GM08714 (cell line): ENCODE measurements around the gene PIP5K1A.
A peak's percentile ranks its signal among the peaks of the same experiment; 100 is the strongest.
"Not testable (repeated sequence)": the region's sequence is repeated elsewhere in the genome, so short reads cannot be mapped to it uniquely, and the experiment has no call there.

ENCODE experiments used
- H3K4me3 ChIP-seq: fragments of 200-500 bp; sonication (Bioruptor generic); 2 replicates; pipeline ENCODE4 v1.5.1; 2014; ENCODE audit warnings: mild to moderate bottlenecking, low read length, inconsistent platforms
- ZNF274 ChIP-seq: IDR thresholded peaks from 2 replicates; pipeline ENCODE4 v1.6.1; 2012; ENCODE audit warnings: mild to moderate bottlenecking, low read depth, low read length

The PIP5K1A gene

GRCh38 chr1:151254217-151255213 is 56.2 kb downstream of the PIP5K1A start, which contains the start of gene PSMD4:
Gene PSMD4, plus strand, starts transcription at chr1:151254734. Its CDS starts 49 bp downstream, at chr1:151254783.
- no peak for TF ChIP-seq ZNF274
- peak within 1 kb of the TSS; percentile 94 for H3K4me3 ChIP-seq

- no peak for TF ChIP-seq ZNF274
These were observed 57.0 kb downstream of the PIP5K1A start for GRCh38 chr1:151255381-151255780.

GRCh38 chr1:151259351-151259750 is 61.0 kb downstream of the PIP5K1A start:
- no peak for TF ChIP-seq ZNF274
- H3K4me3 ChIP-seq: no peak overlapping the region

More at GRCh38 chr1:151255381-151255780, 57.0 kb downstream of the PIP5K1A start:
- H3K4me3 ChIP-seq: peak overlapping the region; percentile 94

- TF ChIP-seq ZNF274: no peak
- no peak overlapping the region for H3K4me3 ChIP-seq
These were observed 67.3 kb downstream of the PIP5K1A start for GRCh38 chr1:151265446-151266236.

DNA sequence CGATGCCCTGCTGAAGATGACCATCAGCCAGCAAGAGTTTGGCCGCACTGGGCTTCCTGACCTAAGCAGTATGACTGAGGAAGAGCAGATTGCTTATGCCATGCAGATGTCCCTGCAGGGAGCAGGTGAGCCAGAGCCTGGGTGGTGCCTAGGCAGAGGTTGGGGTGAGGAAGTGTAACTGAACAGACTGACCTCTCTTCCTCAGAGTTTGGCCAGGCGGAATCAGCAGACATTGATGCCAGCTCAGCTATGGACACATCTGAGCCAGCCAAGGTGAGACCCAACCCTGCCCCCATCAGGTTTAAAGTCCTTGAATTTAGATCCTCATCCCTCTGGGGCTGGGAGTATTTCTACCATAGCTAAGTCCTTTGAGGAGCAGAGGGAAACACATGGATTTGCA is 68.0 kb downstream of the PIP5K1A start:
- no peak overlapping the region for H3K4me3 ChIP-seq

GRCh38 chr1:151266821-151267220 is 68.5 kb downstream of the PIP5K1A start:
- TF ChIP-seq ZNF274: no peak
- H3K4me3 ChIP-seq: no peak overlapping the region

More for the DNA sequence above, 68.0 kb downstream of the PIP5K1A start:
- TF ChIP-seq ZNF274: no peak

DNA sequence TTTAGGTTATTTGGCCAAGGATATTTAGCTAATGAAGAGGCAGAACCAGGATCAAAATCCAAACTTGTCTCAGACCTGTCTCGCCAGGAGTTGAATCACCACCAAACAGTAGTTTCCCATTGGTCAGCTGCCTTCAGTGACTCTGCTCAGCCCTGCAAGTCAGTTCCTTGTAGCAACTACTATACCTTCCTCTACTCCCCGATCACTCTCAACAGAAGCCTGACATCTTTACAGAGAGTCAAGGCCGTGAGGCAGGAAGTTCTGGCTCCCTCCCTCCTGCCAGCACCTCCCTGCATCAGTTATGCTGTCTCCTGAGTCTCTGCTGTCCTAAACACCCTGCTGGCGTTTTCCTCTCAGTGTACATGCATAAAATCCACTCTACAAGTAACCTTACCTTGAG is 69.4 kb downstream of the PIP5K1A start:
- TF ChIP-seq ZNF274: no peak
- no peak overlapping the region for H3K4me3 ChIP-seq

DNA sequence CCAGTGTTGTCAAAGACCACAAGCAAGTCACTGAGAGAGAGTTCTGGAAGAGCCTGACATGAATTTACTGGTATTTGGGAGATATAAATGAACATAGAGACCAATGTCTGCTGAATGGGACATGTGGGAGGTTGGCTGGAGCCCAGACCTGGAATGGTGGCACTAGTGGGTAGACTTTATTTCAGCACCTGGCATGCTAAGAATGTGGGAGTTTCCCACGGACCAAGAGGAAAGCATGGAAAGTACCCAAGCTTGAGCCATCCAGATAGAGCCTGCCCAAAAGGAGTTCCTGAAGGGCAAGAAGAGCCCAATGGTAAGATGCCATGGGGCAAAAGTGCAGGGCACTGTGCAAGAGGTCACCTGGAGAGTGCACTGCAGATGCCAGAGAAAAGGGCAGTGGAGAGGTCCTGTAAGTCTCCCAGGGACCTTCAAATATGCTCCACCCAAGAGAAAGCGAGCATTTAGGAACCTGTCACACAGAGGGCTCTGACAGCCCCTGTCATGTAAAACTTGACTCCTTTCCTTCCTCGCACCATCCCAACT is 75.6 kb downstream of the PIP5K1A start:
- H3K4me3 ChIP-seq: no peak overlapping the region
- TF ChIP-seq ZNF274: no peak

DNA sequence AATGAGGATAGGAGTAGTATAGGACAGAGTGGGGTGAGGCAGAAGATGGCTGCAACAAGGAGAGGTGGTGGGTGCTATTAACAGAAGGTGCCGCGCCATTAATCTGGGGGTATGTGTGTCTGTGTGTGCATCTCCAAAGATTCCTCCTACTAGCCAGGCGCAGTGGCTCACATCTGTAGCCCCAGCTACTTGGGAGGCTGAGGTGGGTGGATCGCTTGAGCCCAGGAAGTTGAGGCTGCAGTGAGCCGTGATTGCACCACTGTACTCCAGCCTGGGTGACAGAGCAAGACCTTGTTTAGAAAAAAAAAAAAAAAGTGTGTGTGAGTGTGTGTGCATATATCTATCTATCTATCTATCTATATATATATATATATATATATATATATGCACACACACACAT is 77.0 kb downstream of the PIP5K1A start:
- H3K4me3 ChIP-seq: not testable (repeated sequence)

- no peak overlapping the region for H3K4me3 ChIP-seq
- TF ChIP-seq ZNF274: no peak
These were observed 78.9 kb downstream of the PIP5K1A start for GRCh38 chr1:151277249-151277648.

DNA sequence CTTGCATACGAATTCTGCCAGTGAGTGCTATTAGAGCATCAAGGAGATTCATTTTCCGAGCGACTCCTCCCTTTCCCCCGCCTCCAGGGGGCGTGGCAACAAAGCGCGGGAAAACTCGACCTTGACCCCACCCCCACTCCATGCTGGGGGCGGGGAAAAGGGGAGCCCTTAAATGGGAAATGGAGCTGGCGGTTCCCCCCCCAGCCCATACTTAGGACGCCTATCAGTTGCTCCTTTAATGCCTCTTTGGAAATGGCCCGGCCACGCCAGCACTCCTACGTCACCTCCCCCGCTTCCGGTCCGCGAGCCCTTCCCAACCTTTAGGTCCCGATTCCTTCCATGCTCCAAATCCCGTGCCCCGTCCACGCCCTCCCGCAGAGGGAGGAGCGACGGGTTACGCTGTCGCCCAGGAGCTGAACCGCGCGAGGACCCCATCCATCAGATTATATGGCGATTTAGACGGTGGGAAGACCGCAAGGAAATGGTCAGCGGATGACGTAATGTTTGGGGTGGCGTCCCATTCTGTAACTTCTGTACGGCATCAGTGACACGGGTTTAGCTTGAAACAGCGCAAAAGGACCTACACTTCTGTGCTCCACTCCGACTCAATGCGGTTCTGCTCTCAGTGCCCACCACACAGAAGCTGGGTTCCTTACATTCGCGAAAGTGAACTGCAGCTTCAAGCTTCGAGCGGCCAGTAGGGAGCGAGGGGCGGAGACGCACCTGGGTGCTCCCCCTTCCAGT is 83.0 kb downstream of the PIP5K1A start:
- TF ChIP-seq ZNF274: no peak

DNA sequence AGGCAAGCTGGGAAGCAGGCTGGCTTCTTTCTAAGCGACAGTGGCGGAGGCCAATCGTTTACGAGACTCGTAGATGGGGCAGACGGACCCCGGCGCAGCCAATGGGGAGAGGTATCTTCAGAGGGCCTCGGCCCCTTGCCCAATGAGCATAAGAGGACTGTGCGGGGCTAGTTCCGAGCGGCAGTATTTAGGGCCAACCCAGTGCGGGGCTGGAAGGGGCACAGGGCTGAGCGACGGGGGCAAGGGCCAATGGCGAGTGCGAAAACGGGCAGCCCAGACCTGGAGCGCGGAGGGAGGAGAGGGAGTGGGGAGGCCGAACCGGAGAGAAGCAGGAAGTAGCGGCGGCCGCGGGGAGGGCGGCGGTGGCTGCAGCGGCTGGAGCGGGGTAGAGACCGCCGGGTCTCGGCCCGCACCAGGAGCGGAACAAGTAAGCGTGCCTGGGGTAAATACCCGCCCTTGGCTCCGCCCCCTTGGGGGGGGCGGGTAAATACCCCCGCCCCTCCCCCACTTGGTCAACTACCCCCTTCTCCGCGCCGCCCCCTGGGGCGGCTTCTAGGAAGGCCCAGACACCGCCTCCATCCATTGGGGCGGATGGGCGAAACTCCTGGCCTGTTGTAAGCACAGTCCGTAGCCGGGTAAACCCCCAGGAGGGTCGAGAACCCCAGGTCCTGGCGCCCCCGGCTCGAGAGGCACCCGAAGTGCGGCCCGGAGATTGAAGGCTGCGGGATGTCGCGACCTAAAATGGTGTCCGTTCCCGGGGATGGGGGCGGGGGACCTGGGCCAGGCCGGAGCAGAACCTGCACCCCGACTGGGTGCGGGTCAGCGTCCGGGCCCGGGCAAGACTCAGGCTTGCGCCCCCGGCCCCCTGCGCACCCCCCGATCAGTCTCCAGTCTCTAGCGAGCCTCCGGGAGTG is 83.9 kb downstream of the PIP5K1A start, which contains the start of gene ZNF687:
Gene ZNF687 (plus strand): TSS at position 331 of the 914 bp plus-strand sequence. CDS start 3,993 bp downstream, outside the sequence.
- no peak for TF ChIP-seq ZNF274
- peak within 1 kb of the TSS; percentile 90 for H3K4me3 ChIP-seq

More for the DNA sequence above, 83.0 kb downstream of the PIP5K1A start:
- peak overlapping the region; percentile 75 for H3K4me3 ChIP-seq
